HEK293 (cell line): ENCODE results near the gene CFAP299.

Experiments used
- MYNN ChIP-seq: fragments of 450-650 bp; formaldehyde crosslinking; IDR thresholded peaks from 2 replicates; pipeline ENCODE4 v1.5.1; 2016; ENCODE audit warnings: missing biosample characterization, missing genetic modification characterization, borderline replicate concordance
- ZBTB49 ChIP-seq: fragments of 450-650 bp; formaldehyde crosslinking; IDR thresholded peaks from 2 replicates; pipeline ENCODE4 v1.5.1; 2016; ENCODE audit warnings: missing biosample characterization, missing genetic modification characterization, low read depth

- TF ChIP-seq MYNN (tag by site-specific recombination), result no peak
- no peak for TF ChIP-seq ZBTB49 (tag by site-specific recombination)
These were observed 565.4 kb downstream of the CFAP299 start for GRCh38 chr4:80900908-80901307.
